Prostate gland (tissue), 2 donors: Measurements from ENCODE around the gene ZC3H6.
"Not testable (repeated sequence)": the region's sequence is repeated elsewhere in the genome, so short reads cannot be mapped to it uniquely, and the experiment has no call there.

Experiments used
- POLR2A ChIP-seq: fragments of 450-650 bp; IDR thresholded peaks from one replicate; pipeline ENCODE4 v1.6.1; 2016; ENCODE audit warnings: antibody characterized with exemption, mild to moderate bottlenecking
- POLR2AphosphoS5 ChIP-seq: sonication (generic); formaldehyde crosslinking; IDR thresholded peaks from one replicate; pipeline ENCODE4 v1.6.1; 2017; ENCODE audit warnings: antibody characterized with exemption
- TF ChIP-seq, protein P1 (sequence below), 4 experiments: fragments of 200-600 bp in 2 of 4; fragments of 450-650 bp in 2 of 4; sonication (generic) in 2 of 4; IDR thresholded peaks; 1 replicate in 3 of 4; 2 replicates in 1 of 4; pipeline ENCODE4 v1.5.1; 2016 to 2019; ENCODE audit warnings: antibody characterized with exemption in 4 of 4, mild to moderate bottlenecking in 2 of 4, moderate library complexity in 2 of 4

- TF ChIP-seq, protein P1, sequence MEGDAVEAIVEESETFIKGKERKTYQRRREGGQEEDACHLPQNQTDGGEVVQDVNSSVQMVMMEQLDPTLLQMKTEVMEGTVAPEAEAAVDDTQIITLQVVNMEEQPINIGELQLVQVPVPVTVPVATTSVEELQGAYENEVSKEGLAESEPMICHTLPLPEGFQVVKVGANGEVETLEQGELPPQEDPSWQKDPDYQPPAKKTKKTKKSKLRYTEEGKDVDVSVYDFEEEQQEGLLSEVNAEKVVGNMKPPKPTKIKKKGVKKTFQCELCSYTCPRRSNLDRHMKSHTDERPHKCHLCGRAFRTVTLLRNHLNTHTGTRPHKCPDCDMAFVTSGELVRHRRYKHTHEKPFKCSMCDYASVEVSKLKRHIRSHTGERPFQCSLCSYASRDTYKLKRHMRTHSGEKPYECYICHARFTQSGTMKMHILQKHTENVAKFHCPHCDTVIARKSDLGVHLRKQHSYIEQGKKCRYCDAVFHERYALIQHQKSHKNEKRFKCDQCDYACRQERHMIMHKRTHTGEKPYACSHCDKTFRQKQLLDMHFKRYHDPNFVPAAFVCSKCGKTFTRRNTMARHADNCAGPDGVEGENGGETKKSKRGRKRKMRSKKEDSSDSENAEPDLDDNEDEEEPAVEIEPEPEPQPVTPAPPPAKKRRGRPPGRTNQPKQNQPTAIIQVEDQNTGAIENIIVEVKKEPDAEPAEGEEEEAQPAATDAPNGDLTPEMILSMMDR (IDR thresholded peaks at IDR 0.05) = not testable (repeated sequence)
- not testable (repeated sequence) for TF ChIP-seq POLR2AphosphoS5, POLR2A
These were observed 77.6 kb downstream of the ZC3H6 start for GRCh38 chr2:112352809-112353603.
